RWPE2 (cell line): ENCODE measurements around the gene ACOXL.
A peak's percentile ranks its signal among the peaks of the same experiment; 100 is the strongest.

Experiments
- ATAC-seq: fragments of 200-7000 bp; cut with Tn5 transposase; 3 replicates; pipeline ENCODE4 v1.9.1; 2021; ENCODE audit warnings: low read depth
- DNase-seq: peaks from one replicate; pipeline ENCODE4 v3.0.0-alpha.2; 2020; ENCODE audit warnings: low spot score
- H3K27ac ChIP-seq: fragments of 450-650 bp; 2 replicates; pipeline ENCODE4 v1.5.1; 2017; ENCODE audit warnings: mild to moderate bottlenecking; ENCODE audit not compliant: poor library complexity, severe bottlenecking
- H3K27me3 ChIP-seq: fragments of 250-450 bp; sonication (Bioruptor Pico); 2 replicates; pipeline ENCODE4 v1.5.1; 2021; ENCODE audit warnings: mild to moderate bottlenecking, moderate library complexity; ENCODE audit not compliant: insufficient read depth, poor library complexity, severe bottlenecking
- H3K36me3 ChIP-seq: fragments of 250-450 bp; sonication (Bioruptor Pico); 2 replicates; pipeline ENCODE4 v1.5.1; 2020; ENCODE audit warnings: low read depth, mild to moderate bottlenecking, moderate library complexity
- H3K4me1 ChIP-seq: fragments of 250-450 bp; sonication (Bioruptor Pico); 2 replicates; pipeline ENCODE4 v1.5.1; 2021; ENCODE audit warnings: mild to moderate bottlenecking, moderate library complexity; ENCODE audit not compliant: insufficient read depth, poor library complexity, severe bottlenecking
- H3K4me3 ChIP-seq: fragments of 250-450 bp; sonication (Bioruptor Pico); 2 replicates; pipeline ENCODE4 v1.5.1; 2021; ENCODE audit warnings: mild to moderate bottlenecking, moderate library complexity; ENCODE audit not compliant: severe bottlenecking
- H3K9me3 ChIP-seq: fragments of 250-450 bp; sonication (Bioruptor Pico); 2 replicates; pipeline ENCODE4 v1.5.1; 2021; ENCODE audit warnings: mild to moderate bottlenecking, moderate library complexity; ENCODE audit not compliant: severe bottlenecking
- TF ChIP-seq, protein P1 (sequence below): fragments of 450-650 bp; IDR thresholded peaks from one replicate; pipeline ENCODE4 v1.5.1; 2017; ENCODE audit warnings: mild to moderate bottlenecking, moderate library complexity; ENCODE audit not compliant: poor library complexity, severe bottlenecking

Gene ACOXL

DNA sequence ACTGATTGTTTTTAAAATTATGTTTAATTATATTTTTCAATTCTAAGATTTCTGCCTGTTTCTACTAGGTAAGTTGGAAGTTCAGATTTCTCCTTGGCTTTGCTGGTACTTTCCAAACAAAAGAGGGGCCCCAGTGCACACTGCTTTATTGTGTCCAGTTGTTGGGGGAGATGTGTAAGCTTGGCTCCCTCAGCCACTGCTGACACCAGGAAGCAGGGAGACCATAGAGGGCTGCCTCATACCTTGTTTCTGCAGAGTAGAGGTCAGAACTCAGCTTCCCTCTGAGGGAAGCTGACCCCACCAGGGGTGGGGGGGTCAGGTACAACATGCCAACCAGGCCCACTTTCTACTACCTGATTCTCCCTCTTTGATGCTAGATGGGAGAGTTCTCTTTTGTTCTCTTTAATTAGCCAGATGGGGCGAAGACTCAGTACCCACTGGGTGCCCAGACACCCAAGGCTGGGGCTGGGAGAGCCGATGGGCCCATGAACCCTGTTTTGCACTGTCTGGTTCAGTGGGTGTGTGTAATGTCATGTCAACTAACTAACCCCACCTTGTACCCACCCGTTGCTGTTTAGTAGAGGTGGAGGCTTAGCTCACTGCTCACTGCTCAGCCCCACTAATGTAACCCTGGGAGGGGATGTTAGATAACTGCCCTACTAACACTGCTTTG is 403.0 kb downstream of the ACOXL start:
- DNase-seq = no peak
- Histone ChIP-seq H3K4me3 (no peak overlapping the region), H3K27ac (no peak overlapping the region), H3K9me3 (no peaks in the 10 kb centered on the region), H3K4me1 (no peaks in the 10 kb centered on the region), H3K27me3 (no peaks in the 10 kb centered on the region), H3K36me3 (peaks cover 3% of the 10 kb centered on the region; the same call in 1 of the 2 replicates)
- TF ChIP-seq, protein P1, sequence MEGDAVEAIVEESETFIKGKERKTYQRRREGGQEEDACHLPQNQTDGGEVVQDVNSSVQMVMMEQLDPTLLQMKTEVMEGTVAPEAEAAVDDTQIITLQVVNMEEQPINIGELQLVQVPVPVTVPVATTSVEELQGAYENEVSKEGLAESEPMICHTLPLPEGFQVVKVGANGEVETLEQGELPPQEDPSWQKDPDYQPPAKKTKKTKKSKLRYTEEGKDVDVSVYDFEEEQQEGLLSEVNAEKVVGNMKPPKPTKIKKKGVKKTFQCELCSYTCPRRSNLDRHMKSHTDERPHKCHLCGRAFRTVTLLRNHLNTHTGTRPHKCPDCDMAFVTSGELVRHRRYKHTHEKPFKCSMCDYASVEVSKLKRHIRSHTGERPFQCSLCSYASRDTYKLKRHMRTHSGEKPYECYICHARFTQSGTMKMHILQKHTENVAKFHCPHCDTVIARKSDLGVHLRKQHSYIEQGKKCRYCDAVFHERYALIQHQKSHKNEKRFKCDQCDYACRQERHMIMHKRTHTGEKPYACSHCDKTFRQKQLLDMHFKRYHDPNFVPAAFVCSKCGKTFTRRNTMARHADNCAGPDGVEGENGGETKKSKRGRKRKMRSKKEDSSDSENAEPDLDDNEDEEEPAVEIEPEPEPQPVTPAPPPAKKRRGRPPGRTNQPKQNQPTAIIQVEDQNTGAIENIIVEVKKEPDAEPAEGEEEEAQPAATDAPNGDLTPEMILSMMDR = no peak
- ATAC-seq = no peak

DNA sequence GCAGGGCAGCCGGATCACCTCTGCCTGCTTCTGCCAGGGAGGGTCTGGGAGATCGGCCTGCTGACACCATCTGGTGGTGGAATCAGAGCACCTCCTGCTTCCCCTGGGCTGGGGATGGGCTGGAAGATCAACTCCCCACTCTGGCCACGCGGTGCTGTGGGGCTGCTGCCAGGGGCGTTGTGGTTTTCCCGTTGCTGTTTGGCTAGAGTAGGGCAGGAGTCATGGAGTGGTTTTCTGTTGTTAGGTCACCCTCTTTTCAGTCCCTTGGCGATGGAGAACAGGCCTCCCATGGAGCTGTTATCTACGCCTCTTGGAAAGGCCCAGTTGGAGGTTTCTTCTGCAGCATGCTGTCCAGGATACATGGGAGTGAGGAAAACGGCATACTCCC is 403.5 kb downstream of the ACOXL start:
- H3K27ac ChIP-seq = no peak overlapping the region
- DNase-seq (no peak), ATAC-seq (no peak; the same call in 2 of the 3 replicates)
- no peak overlapping the region for H3K4me3 ChIP-seq
- TF ChIP-seq, protein P1 = no peak
- H3K4me1 ChIP-seq = no peaks in the 10 kb centered on the region
- no peaks in the 10 kb centered on the region for H3K27me3 ChIP-seq
- H3K9me3 ChIP-seq = no peaks in the 10 kb centered on the region
- 0 out of 2 replicates have a peak, but pooled peaks cover 3% of the 10 kb centered on the region for H3K36me3 ChIP-seq

DNA sequence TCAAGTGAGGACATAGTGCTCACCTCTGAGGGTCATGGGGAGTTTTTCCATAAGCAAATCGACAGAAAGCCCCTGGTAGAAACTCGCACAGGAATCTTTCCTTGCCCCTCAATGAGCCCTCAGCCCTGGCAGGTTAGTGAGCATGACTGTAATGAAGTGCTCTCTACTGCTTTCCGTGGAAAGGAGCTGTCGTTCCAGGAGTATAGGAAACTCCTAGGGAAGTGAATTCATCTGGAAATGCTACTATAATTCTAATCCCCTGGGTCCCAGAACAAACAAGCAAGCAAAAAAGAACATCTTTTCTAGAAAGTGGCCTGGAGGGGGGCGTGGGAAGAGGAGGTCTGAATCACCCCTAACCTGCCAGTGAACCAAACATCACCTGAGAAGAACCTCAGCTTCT is 406.5 kb downstream of the ACOXL start:
- no peak for DNase-seq
- Histone ChIP-seq H3K36me3 (peaks cover 6% of the 10 kb centered on the region), H3K27me3 (no peaks in the 10 kb centered on the region), H3K9me3 (no peaks in the 10 kb centered on the region), H3K27ac (no peak overlapping the region), H3K4me3 (no peak overlapping the region), H3K4me1 (no peaks in the 10 kb centered on the region)
- TF ChIP-seq, protein P1 = no peak
- no peak for ATAC-seq

DNA sequence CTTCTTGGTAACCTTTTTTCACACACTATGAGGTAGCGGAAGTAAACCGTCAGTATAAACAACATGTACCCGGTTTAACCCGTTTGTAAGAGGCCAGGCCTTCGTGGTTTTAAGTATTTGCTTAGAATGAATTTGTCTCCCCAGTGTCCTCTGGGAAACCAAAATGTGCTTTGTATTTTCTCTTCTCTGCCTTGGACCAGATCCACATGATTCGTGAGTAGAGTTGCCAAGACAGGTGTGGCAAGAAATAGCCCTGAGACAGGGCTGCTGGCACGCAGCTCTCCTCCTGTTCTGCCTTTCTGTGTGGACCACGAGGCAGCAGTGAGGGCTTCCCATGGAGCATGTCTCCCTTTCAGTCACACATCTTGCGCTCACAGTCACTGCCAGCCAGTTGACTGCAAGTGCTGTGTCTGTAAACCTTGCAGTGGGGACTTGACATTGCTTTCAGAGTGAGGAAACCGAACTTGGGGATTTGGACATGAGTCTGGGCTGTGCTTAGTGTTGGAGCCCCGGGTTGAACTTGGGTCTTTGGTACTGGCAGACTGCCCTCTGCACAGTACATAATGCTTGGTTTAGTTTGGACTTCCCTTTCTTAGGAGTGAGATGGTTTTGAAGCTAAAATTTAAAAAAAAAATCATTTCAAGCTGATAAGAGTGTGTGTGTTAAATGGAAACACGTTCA is 407.4 kb downstream of the ACOXL start:
- Histone ChIP-seq H3K27me3 (no peaks in the 10 kb centered on the region), H3K4me1 (no peaks in the 10 kb centered on the region), H3K9me3 (no peaks in the 10 kb centered on the region), H3K4me3 (no peak overlapping the region), H3K27ac (no peak overlapping the region), H3K36me3 (peaks cover 6% of the 10 kb centered on the region)
- ATAC-seq = peak; percentile 33; the same call in 2 of the 3 replicates
- TF ChIP-seq, protein P1 = no peak
- DNase-seq = no peak

DNA sequence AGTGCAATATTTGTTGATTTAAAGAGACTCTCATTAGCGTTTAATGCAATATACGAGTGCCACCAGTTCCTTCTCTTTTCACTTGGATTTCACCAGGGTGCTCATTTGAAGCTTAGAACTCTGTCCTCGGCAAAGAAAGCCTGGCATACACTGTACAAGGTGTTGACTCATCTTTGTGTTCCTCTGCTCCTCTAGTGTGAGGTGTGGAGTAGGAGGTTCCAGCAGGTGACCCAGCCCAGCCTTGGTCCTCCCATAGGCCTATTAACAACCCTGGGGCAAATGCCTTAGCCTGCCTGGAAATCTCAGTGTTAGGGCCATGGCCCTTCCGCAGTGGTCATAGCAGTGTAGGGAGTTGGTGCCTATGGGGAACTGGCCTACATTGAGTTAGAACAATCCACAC is 408.4 kb downstream of the ACOXL start:
- ATAC-seq = no peak
- no peak overlapping the region for H3K4me3 ChIP-seq
- no peaks in the 10 kb centered on the region for H3K9me3 ChIP-seq
- DNase-seq = no peak
- TF ChIP-seq, protein P1 = no peak
- H3K4me1 ChIP-seq = no peaks in the 10 kb centered on the region
- H3K36me3 ChIP-seq = peaks cover 6% of the 10 kb centered on the region
- no peaks in the 10 kb centered on the region for H3K27me3 ChIP-seq
- H3K27ac ChIP-seq = no peak overlapping the region
